Ovary (tissue), 9 donors: ENCODE measurements around the gene EPHB1. TPM values are rescaled to one million over a fixed set of nuclear protein-coding genes. Genes with fewer than 3 reads are reported as not detected.
"Not testable (repeated sequence)": the region's sequence is repeated elsewhere in the genome, so short reads cannot be mapped to it uniquely, and the experiment has no call there.

Experiments used
- DNase-seq, 5 donors: peaks; one replicate each; pipeline ENCODE4 v3.0.0-alpha.2; 2019 to 2020
- H3K27ac ChIP-seq, 2 donors: fragments of 200-600 bp; one replicate each; pipeline versions ENCODE4 v1.5.1 to v1.8.0; 2019 to 2022
- H3K27me3 ChIP-seq: fragments of 200-600 bp; one replicate; pipeline ENCODE4 v1.8.0; 2022
- H3K36me3 ChIP-seq: fragments of 200-600 bp; sonication (generic); one replicate; pipeline ENCODE4 v1.5.1; 2019
- H3K4me1 ChIP-seq: one replicate; pipeline ENCODE4 v1.8.1; 2013; ENCODE audit warnings: mild to moderate bottlenecking, moderate library complexity; ENCODE audit not compliant: insufficient read depth
- H3K4me3 ChIP-seq: fragments of 200-600 bp; sonication (generic); one replicate; pipeline ENCODE4 v1.5.1; 2017
- H3K9me3 ChIP-seq, 2 donors: fragments of 200-600 bp in 1 of 2; sonication (generic) in 1 of 2; one replicate each; pipeline versions ENCODE4 v1.5.1 to v1.8.1; 2013 to 2019; ENCODE audit warnings: mild to moderate bottlenecking in 1 of 2, moderate library complexity in 1 of 2
- CTCF ChIP-seq, 3 donors: fragments of 450-650 bp in 2 of 3; fragments of 200-600 bp in 1 of 3; IDR thresholded peaks; one replicate each; pipeline versions ENCODE4 v1.5.1 to v1.8.0; 2016 to 2022; ENCODE audit warnings: antibody characterized with exemption in 3 of 3, mild to moderate bottlenecking in 1 of 3
- EP300 ChIP-seq: sonication (generic); formaldehyde crosslinking; IDR thresholded peaks from one replicate; pipeline ENCODE4 v1.6.1; 2017; ENCODE audit warnings: antibody characterized with exemption
- POLR2A ChIP-seq: fragments of 450-650 bp; IDR thresholded peaks from one replicate; pipeline ENCODE4 v1.6.1; 2017; ENCODE audit warnings: antibody characterized with exemption, mild to moderate bottlenecking, moderate library complexity
- WGBS, 3 donors: extraction: QIAGEN DNeasy Blood & Tissue Kit in 1 of 3; methylation state at CpG; one replicate each; pipeline versions ENCODE4 v1.1.5 to v1.1.7; 2013 to 2017; 5-methylcytosine and 5-hydroxymethylcytosine counted together
- intact Hi-C, 4 donors: fragments of 100-400 bp; cut with DNase I; formaldehyde crosslinking; loops; one replicate each; pipeline versions ENCODE4 v1.11.0 to v1.15.1; 2022 to 2023
- polyA plus RNA-seq, 2 donors: library from polyadenylated mRNA; stranded (reverse); fragments of 200-250 nt in 1 of 2; fragments of 350-450 nt in 1 of 2; fragmentation: Illumina TruSeq in 1 of 2; extraction: RNeasy Lipid Tissue Mini Kit (QIAGEN cat#74804) in 1 of 2; gene quantifications; one replicate each; pipeline ENCODE4 v1.2.3, GENCODE V29; 2013 to 2014
- total RNA-seq, 7 donors: library from RNA; depleted of rRNA in 2 of 7; stranded (reverse); fragments of >200 nt in 2 of 7; fragmentation: NEBNext Ultra II Directional in 3 of 7; extraction: Animal tissue kit (Norgen Biotek cat#: 25700) in 3 of 7; gene quantifications; one replicate each; pipeline versions ENCODE4 v1.1.0 to v1.2.4, GENCODE V29; 2016 to 2023
- donor health status: DM: no; HTN: no; CAD: no; lungs with moderate emphysema.
- donor health status: DM: no; HTN: no; CAD: no.
- donor health status: Bipolar disorder and iron deficiency.
- donor health status: DM: yes; HTN: yes; CAD: no.
- donor health status: DM: no; HTN: no; CAD: no.
- donor health status: DM: yes; HTN: yes; CAD: no.

Gene EPHB1
- total and polyA plus RNA-seq, 9 donors: 0.25 to 2.7 (median 1.0) TPM

- intact Hi-C loops: no loop called here
- DNase-seq: no peak
- Histone ChIP-seq H3K4me3 (no peak overlapping the region), H3K27ac (no peak overlapping the region), H3K27me3 (no peaks in the 10 kb centered on the region), H3K4me1 (no peaks in the 10 kb centered on the region), H3K36me3 (no peaks in the 10 kb centered on the region), H3K9me3 (no peaks in the 10 kb centered on the region)
- whole genome bisulfite sequencing, 3 donors: 57 to 68% (median 60%) methylated on average over 9 of the region's 9 CpGs
- no peak for TF ChIP-seq EP300
- TF ChIP-seq POLR2A: no peak
- no peak for TF ChIP-seq CTCF (IDR thresholded peaks at IDR 0.05)
Observed at GRCh38 chr3:135023996-135024658, 229.1 kb downstream of the EPHB1 start.

GRCh38 chr3:135030768-135031615, 235.9 kb downstream of the EPHB1 start:
- H3K36me3 ChIP-seq, H3K9me3 ChIP-seq, H3K4me3 ChIP-seq, intact Hi-C loops, H3K27ac ChIP-seq, H3K4me1 ChIP-seq, H3K27me3 ChIP-seq, DNase-seq: not testable (repeated sequence)
- 15 to 22% (median 17%) methylated on average over 26 to 27 of the region's 27 CpGs for WGBS, 3 donors

GRCh38 chr3:135033737-135034136, 238.7 kb downstream of the EPHB1 start:
- DNase-seq: no peak
- Histone ChIP-seq H3K36me3 (no peaks in the 10 kb centered on the region), H3K27ac (no peak overlapping the region), H3K27me3 (no peaks in the 10 kb centered on the region), H3K4me3 (no peak overlapping the region), H3K9me3 (no peaks in the 10 kb centered on the region), H3K4me1 (no peaks in the 10 kb centered on the region)
- intact Hi-C loops: no loop called here
- TF ChIP-seq CTCF (IDR thresholded peaks at IDR 0.05) (no peak), EP300 (no peak), POLR2A (no peak)
- WGBS, 3 donors: 28 to 38% (median 31%) methylated on average over 7 of the region's 7 CpGs

GRCh38 chr3:135034291-135034768, 239.3 kb downstream of the EPHB1 start:
- no peak overlapping the region for H3K4me3 ChIP-seq
- no peaks in the 10 kb centered on the region for H3K4me1 ChIP-seq
- intact Hi-C loops: no loop called here
- no peak for DNase-seq
- no peaks in the 10 kb centered on the region for H3K27me3 ChIP-seq
- H3K9me3 ChIP-seq: no peaks in the 10 kb centered on the region
- H3K36me3 ChIP-seq: no peaks in the 10 kb centered on the region
- no peak overlapping the region for H3K27ac ChIP-seq
- 13 to 34% (median 17%) methylated on average over 4 of the region's 4 CpGs for WGBS, 3 donors
- no peak for TF ChIP-seq CTCF (IDR thresholded peaks at IDR 0.05)
- no peak for TF ChIP-seq EP300
- no peak for TF ChIP-seq POLR2A
